HepG2 (cell line): Measurements from ENCODE around the gene DCAF8. TPM values are rescaled to one million over a fixed set of nuclear protein-coding genes. Genes with fewer than 3 reads are reported as not detected.
A peak's percentile ranks its signal among the peaks of the same experiment; 100 is the strongest.

Experiments
- BRD4 ChIP-seq: sonication (generic); formaldehyde crosslinking; IDR thresholded peaks from 2 replicates; pipeline ENCODE4 v1.4.0; 2020; ENCODE audit warnings: missing genetic modification reagents
- CHD4 ChIP-seq: fragments of 200-600 bp; sonication (generic); IDR thresholded peaks from 2 replicates; pipeline ENCODE4 v1.7.0; 2017; ENCODE audit warnings: mild to moderate bottlenecking, low read length, borderline replicate concordance
- EED ChIP-seq: sonication (generic); formaldehyde crosslinking; IDR thresholded peaks from 2 replicates; pipeline ENCODE4 v1.5.0; 2020; ENCODE audit warnings: mild to moderate bottlenecking, missing genetic modification reagents
- HMG20B ChIP-seq: conservative IDR thresholded peaks from 2 replicates; pipeline ENCODE4 v1.6.1; 2016; ENCODE audit warnings: missing genetic modification reagents, missing compliant biosample characterization
- HNRNPL ChIP-seq: fragments of 200-400 bp; formaldehyde crosslinking; IDR thresholded peaks from 2 replicates; pipeline ENCODE4 v1.6.1; 2017; ENCODE audit warnings: mild to moderate bottlenecking, low read depth, low read length
- KDM5B ChIP-seq: sonication (generic); formaldehyde crosslinking; IDR thresholded peaks from 2 replicates; pipeline ENCODE4 v1.4.0; 2020; ENCODE audit warnings: missing genetic modification reagents, mild to moderate bottlenecking, borderline replicate concordance
- KLF13 ChIP-seq: sonication (generic); formaldehyde crosslinking; IDR thresholded peaks from 2 replicates; pipeline ENCODE4 v1.4.0; 2020; ENCODE audit warnings: mild to moderate bottlenecking, missing genetic modification reagents
- NKX3-1 ChIP-seq: sonication (generic); formaldehyde crosslinking; IDR thresholded peaks from 2 replicates; pipeline ENCODE4 v1.5.0; 2020; ENCODE audit warnings: missing genetic modification reagents
- PAWR ChIP-seq: sonication (generic); formaldehyde crosslinking; IDR thresholded peaks from 2 replicates; pipeline ENCODE4 v1.4.0; 2020; ENCODE audit warnings: missing genetic modification reagents, mild to moderate bottlenecking, borderline replicate concordance
- RFX1 ChIP-seq: fragments of 450-650 bp; IDR thresholded peaks from 2 replicates; pipeline ENCODE4 v1.6.1; 2017
- SMARCC2 ChIP-seq: fragments of 450-650 bp; IDR thresholded peaks from 2 replicates; pipeline ENCODE4 v1.6.1; 2017; ENCODE audit warnings: antibody characterized with exemption, mild to moderate bottlenecking
- U2AF1 ChIP-seq: fragments of 200-400 bp; formaldehyde crosslinking; optimal IDR thresholded peaks from 2 replicates; pipeline ENCODE3; 2017; ENCODE audit warnings: mild to moderate bottlenecking, low read depth, low read length
- ZNF251 ChIP-seq: sonication (generic); formaldehyde crosslinking; IDR thresholded peaks from 2 replicates; pipeline ENCODE4 v1.9.0; 2021; ENCODE audit warnings: mild to moderate bottlenecking, missing genetic modification reagents
- ZNF253 ChIP-seq: sonication (generic); formaldehyde crosslinking; IDR thresholded peaks from 2 replicates; pipeline ENCODE4 v1.8.0; 2022; ENCODE audit warnings: mild to moderate bottlenecking, missing genetic modification reagents, borderline replicate concordance
- ZNF367 ChIP-seq: sonication (generic); formaldehyde crosslinking; IDR thresholded peaks from 2 replicates; pipeline ENCODE4 v1.4.0; 2020; ENCODE audit warnings: missing genetic modification reagents, borderline replicate concordance
- ZNF510 ChIP-seq: sonication (generic); formaldehyde crosslinking; IDR thresholded peaks from 2 replicates; pipeline ENCODE4 v1.4.0; 2020; ENCODE audit warnings: low read depth, mild to moderate bottlenecking, missing genetic modification reagents
- ZNF629 ChIP-seq: sonication (generic); formaldehyde crosslinking; conservative IDR thresholded peaks from 2 replicates; pipeline ENCODE4 v1.5.0; 2020; ENCODE audit warnings: missing genetic modification reagents
- ZNF713 ChIP-seq: sonication (generic); formaldehyde crosslinking; IDR thresholded peaks from 2 replicates; pipeline ENCODE4 v1.4.0; 2020; ENCODE audit warnings: mild to moderate bottlenecking, missing genetic modification reagents
- polyA plus RNA-seq, 8 experiments: library from polyadenylated mRNA; depleted of rRNA in 3 of 8; stranded (reverse) in 7 of 8; unstranded in 1 of 8; fragments of >200 nt; fragmentation: Illumina TruSeq in 4 of 8; extraction: Trizol in 4 of 8; gene quantifications; 2 replicates each; pipeline versions ENCODE4 v1.2.1 to v1.2.3, GENCODE V29; 2011 to 2016; ENCODE audit warnings: low read depth in 4 of 8, missing spikeins in 1 of 8, mixed read lengths in 1 of 8; ENCODE audit not compliant: insufficient read depth in 1 of 8
- total RNA-seq, 5 experiments: library from RNA; depleted of rRNA; stranded (reverse); fragments of >200 nt; fragmentation: Illumina TruSeq; extraction: Trizol; gene quantifications; 2 replicates each; pipeline ENCODE4 v1.2.3, GENCODE V29; 2016; ENCODE audit warnings: low read depth in 1 of 5
- TF ChIP-seq, protein P1 (sequence below): IDR thresholded peaks from 2 replicates; pipeline ENCODE4 v1.6.1; 2018; ENCODE audit warnings: missing genetic modification reagents
- TF ChIP-seq, protein P2 (sequence below), 2 experiments: sonication (generic) in 1 of 2; formaldehyde crosslinking in 1 of 2; IDR thresholded peaks; 2 replicates each; pipeline versions ENCODE4 v1.6.1 to v1.9.0; 2014 to 2022; ENCODE audit warnings: antibody characterized with exemption in 1 of 2, borderline replicate concordance in 1 of 2, inconsistent platforms in 1 of 2, low read depth in 1 of 2, missing genetic modification reagents in 1 of 2
- TF ChIP-seq, protein P3 (sequence below): sonication (generic); formaldehyde crosslinking; conservative IDR thresholded peaks from 2 replicates; pipeline ENCODE4 v1.8.0; 2022; ENCODE audit warnings: low read depth, missing genetic modification reagents

Gene DCAF8
- total and polyA plus RNA-seq, 2 of the 13 experiments (the other 11 are each of a cell fraction or from before 2014, with no cell fraction given) = 73.4 to 79.8 TPM

DNA sequence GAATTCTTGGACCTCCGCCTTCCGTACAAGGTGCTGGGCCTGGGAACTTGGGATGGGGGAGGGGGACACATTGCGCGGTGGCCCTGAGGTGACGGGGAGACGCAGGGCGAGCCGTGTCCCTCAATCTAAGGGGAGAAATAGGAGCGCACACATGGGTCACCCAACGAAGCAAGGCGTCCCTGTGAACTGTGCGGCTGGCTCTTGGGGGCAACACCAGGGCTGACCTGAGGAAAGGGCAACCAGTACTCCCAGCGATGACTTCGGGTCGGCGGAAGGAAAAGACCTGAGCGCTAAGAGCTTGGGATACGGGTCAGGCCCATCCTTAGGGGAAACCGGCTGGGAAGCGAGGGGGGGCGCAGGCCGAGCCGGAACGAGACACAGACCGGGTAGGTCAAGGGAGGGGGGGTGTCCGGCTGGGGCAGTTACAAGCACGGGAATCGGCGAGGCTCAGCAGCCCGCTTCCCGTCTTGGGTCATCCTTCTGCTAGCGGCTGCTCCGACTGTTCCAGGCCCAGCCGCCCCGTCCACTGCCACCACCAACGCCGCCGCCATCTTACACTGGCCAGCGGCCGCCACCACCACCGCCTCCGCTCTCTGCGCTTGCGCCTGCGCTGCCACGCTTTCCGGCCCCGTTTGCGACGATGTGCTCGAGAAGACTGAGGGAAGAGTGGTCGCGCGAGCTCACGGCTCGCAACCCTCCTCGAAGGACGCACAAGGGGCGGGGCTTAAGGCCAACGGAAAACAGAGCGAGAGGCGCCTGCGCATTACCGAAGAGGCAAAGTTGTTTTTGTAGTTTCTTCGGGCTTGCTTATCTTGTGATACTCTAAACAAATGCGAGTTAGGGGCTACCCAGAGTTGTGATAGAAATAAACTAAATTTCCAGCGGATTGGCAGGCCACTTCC, at the start of gene DCAF8 (continued):
- TF ChIP-seq, protein P1, sequence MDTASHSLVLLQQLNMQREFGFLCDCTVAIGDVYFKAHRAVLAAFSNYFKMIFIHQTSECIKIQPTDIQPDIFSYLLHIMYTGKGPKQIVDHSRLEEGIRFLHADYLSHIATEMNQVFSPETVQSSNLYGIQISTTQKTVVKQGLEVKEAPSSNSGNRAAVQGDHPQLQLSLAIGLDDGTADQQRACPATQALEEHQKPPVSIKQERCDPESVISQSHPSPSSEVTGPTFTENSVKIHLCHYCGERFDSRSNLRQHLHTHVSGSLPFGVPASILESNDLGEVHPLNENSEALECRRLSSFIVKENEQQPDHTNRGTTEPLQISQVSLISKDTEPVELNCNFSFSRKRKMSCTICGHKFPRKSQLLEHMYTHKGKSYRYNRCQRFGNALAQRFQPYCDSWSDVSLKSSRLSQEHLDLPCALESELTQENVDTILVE (CRISPR knock-in tag) = peak; percentile 67; the same call in 1 of the 2 replicates
- TF ChIP-seq ZNF367 (CRISPR knock-in tag) (no peak), U2AF1 (peak; percentile 12), ZNF253 (CRISPR knock-in tag) (no peak), ZNF713 (CRISPR knock-in tag) (no peak; the same call in 1 of the 2 replicates), NKX3-1 (CRISPR knock-in tag) (no peak), EED (CRISPR knock-in tag) (peak; percentile 63; the same call in 1 of the 2 replicates), HNRNPL (0 out of 2 replicates have a peak, but pooled peaks have one; percentile 63), CHD4 (no peak), RFX1 (no peak), ZNF510 (CRISPR knock-in tag) (no peak), BRD4 (CRISPR knock-in tag) (peak; percentile 99), SMARCC2 (no peak), PAWR (CRISPR knock-in tag) (peak; percentile 17; the same call in 1 of the 2 replicates), ZNF251 (no peak; the same call in 1 of the 2 replicates), KLF13 (0 out of 2 replicates have a peak, but pooled peaks have one; percentile 73), HMG20B (CRISPR knock-in tag) (no peak; the same call in 1 of the 2 replicates), KDM5B (CRISPR knock-in tag) (peak; percentile 98), ZNF629 (CRISPR knock-in tag) (no peak)
- TF ChIP-seq, protein P2, sequence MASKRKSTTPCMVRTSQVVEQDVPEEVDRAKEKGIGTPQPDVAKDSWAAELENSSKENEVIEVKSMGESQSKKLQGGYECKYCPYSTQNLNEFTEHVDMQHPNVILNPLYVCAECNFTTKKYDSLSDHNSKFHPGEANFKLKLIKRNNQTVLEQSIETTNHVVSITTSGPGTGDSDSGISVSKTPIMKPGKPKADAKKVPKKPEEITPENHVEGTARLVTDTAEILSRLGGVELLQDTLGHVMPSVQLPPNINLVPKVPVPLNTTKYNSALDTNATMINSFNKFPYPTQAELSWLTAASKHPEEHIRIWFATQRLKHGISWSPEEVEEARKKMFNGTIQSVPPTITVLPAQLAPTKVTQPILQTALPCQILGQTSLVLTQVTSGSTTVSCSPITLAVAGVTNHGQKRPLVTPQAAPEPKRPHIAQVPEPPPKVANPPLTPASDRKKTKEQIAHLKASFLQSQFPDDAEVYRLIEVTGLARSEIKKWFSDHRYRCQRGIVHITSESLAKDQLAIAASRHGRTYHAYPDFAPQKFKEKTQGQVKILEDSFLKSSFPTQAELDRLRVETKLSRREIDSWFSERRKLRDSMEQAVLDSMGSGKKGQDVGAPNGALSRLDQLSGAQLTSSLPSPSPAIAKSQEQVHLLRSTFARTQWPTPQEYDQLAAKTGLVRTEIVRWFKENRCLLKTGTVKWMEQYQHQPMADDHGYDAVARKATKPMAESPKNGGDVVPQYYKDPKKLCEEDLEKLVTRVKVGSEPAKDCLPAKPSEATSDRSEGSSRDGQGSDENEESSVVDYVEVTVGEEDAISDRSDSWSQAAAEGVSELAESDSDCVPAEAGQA (IDR thresholded peaks at IDR 0.05; ENCODE audit: low read depth) = peak; percentile 55; the same call in 1 of the 2 replicates
- TF ChIP-seq, protein P2 (CRISPR knock-in tag; IDR thresholded peaks at IDR 0.05; ENCODE audit: borderline replicate concordance) = no peak
- TF ChIP-seq, protein P3, sequence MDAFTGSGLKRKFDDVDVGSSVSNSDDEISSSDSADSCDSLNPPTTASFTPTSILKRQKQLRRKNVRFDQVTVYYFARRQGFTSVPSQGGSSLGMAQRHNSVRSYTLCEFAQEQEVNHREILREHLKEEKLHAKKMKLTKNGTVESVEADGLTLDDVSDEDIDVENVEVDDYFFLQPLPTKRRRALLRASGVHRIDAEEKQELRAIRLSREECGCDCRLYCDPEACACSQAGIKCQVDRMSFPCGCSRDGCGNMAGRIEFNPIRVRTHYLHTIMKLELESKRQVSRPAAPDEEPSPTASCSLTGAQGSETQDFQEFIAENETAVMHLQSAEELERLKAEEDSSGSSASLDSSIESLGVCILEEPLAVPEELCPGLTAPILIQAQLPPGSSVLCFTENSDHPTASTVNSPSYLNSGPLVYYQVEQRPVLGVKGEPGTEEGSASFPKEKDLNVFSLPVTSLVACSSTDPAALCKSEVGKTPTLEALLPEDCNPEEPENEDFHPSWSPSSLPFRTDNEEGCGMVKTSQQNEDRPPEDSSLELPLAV (CRISPR knock-in tag) = no peak
